ENCODE results near the gene LIME1. TPM values are rescaled to one million over a fixed set of nuclear protein-coding genes. Genes with fewer than 3 reads are reported as not detected.

The LIME1 gene
- total and polyA plus RNA-seq, 2 of the 8 experiments (the other 6 are each of a cell fraction or from before 2014, with no cell fraction given) = 4.5 to 5.9 TPM

DNA sequence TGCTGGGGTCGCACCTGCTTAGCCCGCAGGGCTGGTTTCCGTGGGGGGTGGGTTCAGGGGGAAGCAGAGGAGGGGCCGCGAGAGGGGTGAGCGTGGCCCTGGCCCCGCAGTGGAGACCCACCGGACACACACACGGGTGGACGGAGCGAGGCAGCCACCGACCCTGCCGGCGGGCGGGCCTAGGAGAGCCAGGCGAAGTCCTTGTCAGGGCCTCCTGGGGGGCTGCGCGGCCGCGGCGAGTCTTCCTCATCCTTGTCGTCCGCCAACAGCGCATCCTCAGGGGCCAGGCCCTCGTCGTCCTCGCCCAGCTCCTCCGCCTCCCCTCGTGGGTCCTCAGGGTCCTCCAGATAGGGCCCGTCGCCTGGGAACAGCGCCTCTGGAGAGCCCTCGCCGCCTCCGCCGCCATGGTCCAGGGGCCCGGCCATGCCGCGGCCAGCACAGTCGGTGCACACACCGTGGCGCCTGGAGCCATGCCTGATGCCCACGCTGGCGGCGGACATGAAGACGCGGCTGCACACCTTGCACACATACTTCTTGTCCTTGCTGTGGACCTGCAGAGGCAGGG, 10.4 kb downstream of the LIME1 start:
- Histone ChIP-seq H3K27ac (ENCODE audit: low read depth, low read length) (no peak overlapping the region), H3K4me1 (replicated peaks in 1 of 4; ENCODE audit: control insufficient read depth in 3 of 4, insufficient read depth in 4 of 4, low read length in 3 of 4) (peaks cover 0 to 13% (median 4%) of the 10 kb centered on the region in 4 experiments; a peak in 6 of 7 replicates), H3K79me1 (ENCODE audit: low read depth, low read length) (no peaks in the 10 kb centered on the region; the same call in 1 of the 2 replicates), H4K91ac (replicated peaks; ENCODE audit: insufficient read length, low read length) (no peak overlapping the region), H3K9me3 (ENCODE audit: insufficient read depth in 2 of 2, low read depth in 1 of 2, low read length in 1 of 2) (no peaks in the 10 kb centered on the region), H3K4me2 (ENCODE audit: insufficient read depth in 1 of 2, low read depth in 2 of 2, low read length in 2 of 2) (no peak overlapping the region), H3K79me2 (ENCODE audit: control insufficient read depth in 1 of 2, insufficient read depth in 2 of 2, low read length in 2 of 2) (no peaks in the 10 kb centered on the region), H2BK20ac (ENCODE audit: low read length) (no peak overlapping the region), H3K23me2 (ENCODE audit: low read depth, low read length) (no peaks in the 10 kb centered on the region), H2BK120ac (replicated peaks; ENCODE audit: low read depth, low read length) (no peak overlapping the region), H2BK5ac (ENCODE audit: low read depth, low read length) (no peak overlapping the region), H3K23ac (ENCODE audit: insufficient read length) (no peak overlapping the region), H4K5ac (ENCODE audit: insufficient read length, low read depth, low read length) (no peak overlapping the region), H3K36me3 (ENCODE audit: control insufficient read depth in 2 of 4, insufficient read depth in 4 of 4, low read length in 3 of 4) (peaks cover 0 to 12% (median 6%) of the 10 kb centered on the region in 4 experiments; a peak in 4 of 8 replicates), H4K8ac (ENCODE audit: extremely low read depth, insufficient read depth, low read length) (no peak overlapping the region), H3K9ac (replicated peaks in 1 of 4; ENCODE audit: extremely low read depth in 1 of 4, low read depth in 3 of 4, low read length in 3 of 4) (no peak overlapping the region), H3K56ac (replicated peaks; ENCODE audit: insufficient read length, low read depth, low read length) (no peak overlapping the region), H3K4ac (replicated peaks; ENCODE audit: insufficient read length, low read depth, low read length) (no peak overlapping the region), H4K20me1 (replicated peaks in 1 of 2; ENCODE audit: control insufficient read depth in 1 of 2, insufficient read depth in 2 of 2, low read length in 2 of 2) (peaks cover 0 to 3% of the 10 kb centered on the region in 2 experiments), H2BK12ac (ENCODE audit: low read depth, low read length) (no peak overlapping the region), H3K27me3 (replicated peaks in 1 of 4; ENCODE audit: control insufficient read depth in 3 of 4, extremely low read depth in 1 of 4, insufficient read depth in 3 of 4, low read length in 3 of 4) (no peaks in the 10 kb centered on the region), H2BK15ac (ENCODE audit: low read length) (no peak overlapping the region), H3K18ac (ENCODE audit: extremely low read depth, low read length) (no peak overlapping the region; the same call in 1 of the 2 replicates), H3K4me3 (ENCODE audit: extremely low read depth in 1 of 4, insufficient read depth in 2 of 4, low read depth in 3 of 4, low read length in 4 of 4) (no peak overlapping the region), H3K14ac (ENCODE audit: insufficient read length) (no peak overlapping the region), H2AFZ (ENCODE audit: low read length) (no peak overlapping the region), H2AK5ac (ENCODE audit: low read depth, low read length) (no peak overlapping the region)
- no peak for DNase-seq (ENCODE audit: low read depth in 1 of 2, low spot score in 2 of 2)
- CTCF ChIA-PET (ENCODE audit: partially characterized antibody) = interaction anchor here (0.9 kb wide), 1 partner anchor 10 kb away, joined by 3 read pairs; the partner anchor contains the start of gene LIME1
- no peak for FAIRE-seq
- POLR2A ChIA-PET (ENCODE audit: partially characterized antibody) = interaction anchor here (0.7 to 1.8 kb wide), 2 partner anchors 8 to 23 kb away, joined by 3 to 6 read pairs; no protein-coding TSS in a partner anchor
- 91% methylated on average over 34 of the region's 47 CpGs; no CpG with 5 or more reads in 1 of the 2 experiments for WGBS, 2 experiments (ENCODE audit: extremely low coverage in 1 of 2, insufficient coverage in 1 of 2, insufficient read length in 1 of 2, insufficient replicate concordance in 2 of 2, low coverage in 1 of 2, low lambda C conversion rate in 2 of 2, missing lambda C conversion rate in 1 of 2)
- TF ChIP-seq NANOG (IDR thresholded peaks at IDR 0.05; ENCODE audit: insufficient read depth, low read depth, low read length, poor library complexity, severe bottlenecking) (no peak), YY1 (IDR thresholded peaks at IDR 0.05; ENCODE audit: low read depth, low read length) (no peak), PHF8 (conservative IDR thresholded peaks at IDR 0.05; ENCODE audit: low read depth, low read length) (no peak), CREB1 (IDR thresholded peaks at IDR 0.05) (no peak), CEBPB (IDR thresholded peaks at IDR 0.05; ENCODE audit: low read depth, low read length) (no peak), EP300 (IDR thresholded peaks at IDR 0.05; ENCODE audit: borderline replicate concordance in 1 of 2, low read depth in 2 of 2, low read length in 2 of 2) (no peak), RXRA (IDR thresholded peaks at IDR 0.05; ENCODE audit: insufficient read depth, low read depth, low read length) (no peak), TAF1 (IDR thresholded peaks at IDR 0.05; ENCODE audit: low read depth, low read length) (no peak), ZNF274 (IDR thresholded peaks at IDR 0.05; ENCODE audit: borderline replicate concordance, extremely low read depth, low read length) (no peak), JUND (IDR thresholded peaks at IDR 0.05; ENCODE audit: low read length) (no peak), RBBP5 (IDR thresholded peaks at IDR 0.05; ENCODE audit: borderline replicate concordance, low read depth, low read length) (no peak)
